ENCODE measurements around the gene CPXM2.

The CPXM2 gene

DNA sequence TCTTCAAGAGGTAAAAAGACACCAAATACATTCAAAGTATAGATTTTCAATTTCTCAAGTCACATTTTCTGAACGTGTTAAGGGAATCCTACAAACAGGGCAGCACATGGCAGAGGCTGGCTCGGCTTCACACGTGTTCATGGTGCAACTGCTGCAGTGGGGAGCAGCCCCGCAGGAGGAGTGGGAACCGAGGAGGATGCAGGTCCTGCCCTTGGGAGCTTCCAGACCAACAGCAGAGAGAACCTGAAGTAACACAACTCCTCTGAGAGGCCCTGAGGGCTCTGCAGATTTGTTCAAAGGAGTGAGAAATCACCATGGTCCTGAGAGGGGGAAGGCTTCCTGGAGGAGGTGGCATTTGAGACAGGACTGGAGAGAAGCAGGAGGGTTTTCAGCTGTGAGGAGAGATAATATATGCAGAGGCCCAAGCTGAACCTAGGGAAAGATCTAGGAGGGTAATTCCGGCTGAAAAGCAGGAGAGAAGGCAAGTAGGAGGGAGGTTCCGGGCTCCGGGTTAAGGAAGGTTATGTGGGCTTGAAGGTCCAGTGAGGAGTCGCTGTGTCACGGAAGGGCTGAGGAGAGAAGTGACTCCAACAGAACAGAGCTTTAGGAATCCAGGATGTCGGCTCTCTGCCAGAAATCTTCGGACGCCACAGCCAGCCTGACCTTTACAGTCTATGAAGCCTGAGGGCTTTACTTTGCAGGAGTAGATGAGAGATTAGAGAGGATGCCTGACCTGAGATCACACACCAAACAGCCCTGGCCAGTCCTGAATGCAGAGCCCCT lies 148.0 kb downstream of the CPXM2 start:
- TF ChIP-seq POLR2AphosphoS5 (IDR thresholded peaks at IDR 0.05; ENCODE audit: low read depth, low read length), result no peak
- TF ChIP-seq, protein P1, sequence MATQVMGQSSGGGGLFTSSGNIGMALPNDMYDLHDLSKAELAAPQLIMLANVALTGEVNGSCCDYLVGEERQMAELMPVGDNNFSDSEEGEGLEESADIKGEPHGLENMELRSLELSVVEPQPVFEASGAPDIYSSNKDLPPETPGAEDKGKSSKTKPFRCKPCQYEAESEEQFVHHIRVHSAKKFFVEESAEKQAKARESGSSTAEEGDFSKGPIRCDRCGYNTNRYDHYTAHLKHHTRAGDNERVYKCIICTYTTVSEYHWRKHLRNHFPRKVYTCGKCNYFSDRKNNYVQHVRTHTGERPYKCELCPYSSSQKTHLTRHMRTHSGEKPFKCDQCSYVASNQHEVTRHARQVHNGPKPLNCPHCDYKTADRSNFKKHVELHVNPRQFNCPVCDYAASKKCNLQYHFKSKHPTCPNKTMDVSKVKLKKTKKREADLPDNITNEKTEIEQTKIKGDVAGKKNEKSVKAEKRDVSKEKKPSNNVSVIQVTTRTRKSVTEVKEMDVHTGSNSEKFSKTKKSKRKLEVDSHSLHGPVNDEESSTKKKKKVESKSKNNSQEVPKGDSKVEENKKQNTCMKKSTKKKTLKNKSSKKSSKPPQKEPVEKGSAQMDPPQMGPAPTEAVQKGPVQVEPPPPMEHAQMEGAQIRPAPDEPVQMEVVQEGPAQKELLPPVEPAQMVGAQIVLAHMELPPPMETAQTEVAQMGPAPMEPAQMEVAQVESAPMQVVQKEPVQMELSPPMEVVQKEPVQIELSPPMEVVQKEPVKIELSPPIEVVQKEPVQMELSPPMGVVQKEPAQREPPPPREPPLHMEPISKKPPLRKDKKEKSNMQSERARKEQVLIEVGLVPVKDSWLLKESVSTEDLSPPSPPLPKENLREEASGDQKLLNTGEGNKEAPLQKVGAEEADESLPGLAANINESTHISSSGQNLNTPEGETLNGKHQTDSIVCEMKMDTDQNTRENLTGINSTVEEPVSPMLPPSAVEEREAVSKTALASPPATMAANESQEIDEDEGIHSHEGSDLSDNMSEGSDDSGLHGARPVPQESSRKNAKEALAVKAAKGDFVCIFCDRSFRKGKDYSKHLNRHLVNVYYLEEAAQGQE (IDR thresholded peaks at IDR 0.05; ENCODE audit: insufficient read depth in 1 of 2, low read depth in 2 of 2, low read length in 2 of 2), result peak in 1 of 2 experiments; percentile 19; a peak in 1 of 4 replicates

DNA sequence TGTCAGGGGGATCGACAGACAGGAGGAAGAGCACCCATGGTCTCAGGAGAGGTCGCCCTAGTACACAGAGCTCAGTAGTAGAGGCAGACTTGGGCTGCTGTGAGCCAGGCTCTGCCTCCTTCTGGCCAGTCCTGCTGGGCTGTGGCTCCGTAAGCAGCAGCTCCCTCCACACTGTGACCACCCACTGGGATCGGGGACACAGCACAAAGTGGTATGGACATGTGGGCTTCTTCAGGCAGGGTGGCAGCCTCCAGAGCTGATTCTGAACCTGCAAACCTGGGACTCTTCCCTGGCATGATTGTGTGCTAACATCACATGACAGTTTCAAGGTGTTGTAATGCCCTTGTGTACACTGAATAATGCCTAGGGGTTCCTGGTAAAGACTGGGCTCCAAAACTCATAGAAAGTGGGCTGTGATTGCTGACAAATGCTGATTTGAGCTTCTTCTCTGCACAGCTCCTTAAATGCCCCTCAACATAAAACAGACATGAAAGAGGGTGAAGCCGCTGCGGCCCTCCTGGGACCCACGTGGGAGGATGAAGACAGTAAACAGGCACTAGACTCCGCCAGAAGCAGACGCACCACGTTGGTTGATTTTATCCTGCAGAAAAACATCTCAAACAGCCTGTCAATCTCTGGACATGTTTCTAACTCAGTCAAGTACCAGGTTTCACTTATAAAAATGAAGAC lies 148.7 kb downstream of the CPXM2 start:
- TF ChIP-seq SIN3A (IDR thresholded peaks at IDR 0.05; ENCODE audit: borderline replicate concordance, insufficient read depth, low read length) (no peak), TAF1 (IDR thresholded peaks at IDR 0.05; ENCODE audit: borderline replicate concordance, insufficient read depth, low read length) (no peak), POLR2AphosphoS5 (IDR thresholded peaks at IDR 0.05; ENCODE audit: low read depth, low read length) (no peak), FOXP2 (optimal IDR thresholded peaks at IDR 0.05; ENCODE audit: borderline replicate concordance, extremely low read depth, extremely low read length, insufficient read depth) (no peak)
- TF ChIP-seq, protein P1 (IDR thresholded peaks at IDR 0.05; ENCODE audit: insufficient read depth in 1 of 2, low read depth in 2 of 2, low read length in 2 of 2), result no peak

DNA sequence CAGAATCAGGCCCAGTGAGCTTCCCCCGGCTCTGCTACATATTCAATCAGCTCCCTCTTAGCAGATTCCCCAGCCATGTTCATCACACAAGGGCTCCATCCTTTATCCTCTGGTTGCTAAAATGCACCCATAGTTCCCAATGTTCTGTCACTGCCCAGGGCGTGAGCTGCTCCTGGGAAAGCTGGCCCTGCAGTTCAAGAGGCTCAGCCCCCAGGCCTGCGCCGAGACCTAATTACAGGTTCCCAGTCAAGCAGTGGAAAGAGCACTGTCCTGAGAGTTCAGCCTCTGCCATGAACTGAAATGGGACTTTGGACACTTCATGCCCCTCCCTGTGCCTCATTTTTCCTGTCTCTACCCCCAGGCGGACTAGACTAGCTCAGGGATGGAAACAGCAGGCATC lies 149.9 kb downstream of the CPXM2 start:
- TF ChIP-seq FOXP2 (optimal IDR thresholded peaks at IDR 0.05; ENCODE audit: borderline replicate concordance, extremely low read depth, extremely low read length, insufficient read depth) (no peak), TAF1 (IDR thresholded peaks at IDR 0.05; ENCODE audit: borderline replicate concordance, insufficient read depth, low read length) (no peak), POLR2AphosphoS5 (IDR thresholded peaks at IDR 0.05; ENCODE audit: low read depth, low read length) (no peak), SIN3A (IDR thresholded peaks at IDR 0.05; ENCODE audit: borderline replicate concordance, insufficient read depth, low read length) (no peak)
- TF ChIP-seq, protein P1 (IDR thresholded peaks at IDR 0.05; ENCODE audit: insufficient read depth in 1 of 2, low read depth in 2 of 2, low read length in 2 of 2), result no peak

DNA sequence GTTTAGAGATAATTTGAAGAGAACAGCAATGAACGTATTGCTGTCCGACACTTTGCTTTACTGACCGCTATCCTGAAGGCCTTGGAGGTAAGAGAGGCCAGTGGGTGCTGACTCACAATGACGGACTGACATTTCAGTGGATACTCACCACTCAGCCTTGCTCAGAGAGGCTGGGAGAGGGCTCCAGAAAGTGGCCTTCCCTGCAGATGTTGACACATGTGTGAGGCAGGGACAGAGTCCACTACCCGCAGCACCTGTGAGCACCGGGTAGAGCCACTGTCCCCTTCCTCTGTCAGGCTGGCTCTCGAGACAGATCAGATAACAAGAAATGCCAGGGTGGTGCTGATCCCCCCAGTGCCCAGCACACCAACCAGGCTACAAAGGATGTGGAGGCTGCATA lies 150.5 kb downstream of the CPXM2 start:
- TF ChIP-seq SIN3A (IDR thresholded peaks at IDR 0.05; ENCODE audit: borderline replicate concordance, insufficient read depth, low read length), result no peak
- TF ChIP-seq, protein P1 (IDR thresholded peaks at IDR 0.05; ENCODE audit: insufficient read depth in 1 of 2, low read depth in 2 of 2, low read length in 2 of 2), result no peak
- TF ChIP-seq FOXP2 (optimal IDR thresholded peaks at IDR 0.05; ENCODE audit: borderline replicate concordance, extremely low read depth, extremely low read length, insufficient read depth), result no peak
- TF ChIP-seq TAF1 (IDR thresholded peaks at IDR 0.05; ENCODE audit: borderline replicate concordance, insufficient read depth, low read length), result no peak
- TF ChIP-seq POLR2AphosphoS5 (IDR thresholded peaks at IDR 0.05; ENCODE audit: low read depth, low read length), result no peak
